Activated CD8-positive, alpha-beta memory T cell treated with anti-CD3 and anti-CD28 coated beads for 36 hours (primary cell): Measurements from ENCODE around the gene GALT. TPM values are rescaled to one million over a fixed set of nuclear protein-coding genes. Genes with fewer than 3 reads are reported as not detected.

Experiments
- CTCF ChIA-PET: fragments of 350-600 bp; sonication (Branson Sonifier 250); formaldehyde crosslinking; loops from one replicate; lab custom pipeline; 2021; ENCODE audit warnings: antibody characterized with exemption; lab: Charles Lee
- POLR2A ChIA-PET: fragments of 350-600 bp; sonication (Branson Sonifier 250); formaldehyde crosslinking; loops from one replicate; lab custom pipeline; 2021; ENCODE audit warnings: antibody characterized with exemption; lab: Charles Lee
- total RNA-seq, 2 experiments: library from RNA; stranded (reverse); gene quantifications; one replicate each; pipeline ENCODE4 v1.2.3, GENCODE V29; 2021

The GALT gene
- 10 to 100 TPM; 42.6 to 42.9 TPM for total RNA-seq

DNA sequence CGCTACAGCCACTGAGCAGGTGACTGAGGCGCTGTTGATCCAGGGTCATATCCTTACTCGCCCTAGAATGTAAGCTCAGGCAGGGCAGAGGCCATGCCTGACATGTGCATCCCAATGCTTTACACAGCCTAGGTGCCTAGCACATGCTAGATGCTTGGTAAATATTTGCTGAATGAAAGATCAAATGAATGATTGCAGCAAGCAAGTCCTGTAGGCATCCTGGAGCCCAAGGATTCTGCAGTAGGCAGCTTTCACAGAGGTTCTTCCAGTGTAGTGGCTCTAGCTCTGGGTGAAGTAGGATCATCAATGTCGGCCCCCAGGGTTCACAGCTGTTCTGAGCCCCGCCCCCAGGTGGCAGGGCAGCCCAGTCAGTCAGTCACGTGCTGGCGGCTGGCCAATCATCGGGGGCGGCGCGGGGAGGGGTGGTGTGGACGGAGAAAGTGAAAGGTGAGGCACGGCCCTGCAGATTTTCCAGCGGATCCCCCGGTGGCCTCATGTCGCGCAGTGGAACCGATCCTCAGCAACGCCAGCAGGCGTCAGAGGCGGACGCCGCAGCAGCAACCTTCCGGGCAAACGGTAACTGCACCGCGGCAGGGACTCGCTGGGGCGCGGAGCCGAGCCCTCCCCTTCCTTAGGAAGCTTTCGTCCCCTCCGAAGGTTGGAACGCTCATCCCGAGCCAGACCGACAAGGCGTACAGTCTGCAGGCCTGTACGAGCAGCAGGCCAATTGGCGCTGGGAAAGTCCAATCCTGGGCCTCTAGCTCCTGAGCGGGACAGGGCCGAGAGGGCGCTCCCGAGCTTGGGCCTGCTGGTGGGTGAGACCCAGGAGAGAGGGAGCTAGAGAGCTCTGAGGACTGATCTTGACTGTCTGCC lies at the start of gene GALT:
TSS of gene GALT (plus strand) at position 465 of the 873 bp plus-strand sequence. CDS start at position 495, 30 bp downstream.
- POLR2A ChIA-PET, result interaction anchor here (0.7 to 4.0 kb wide), 7 partner anchors 9 to 124 kb away, joined by 3 to 41 read pairs (median 4); partner anchors contain the start of gene SIGMAR1
- CTCF ChIA-PET, result interaction anchor here (0.6 to 4.3 kb wide), 10 partner anchors 10 to 342 kb away, joined by 3 to 46 read pairs (median 5); partner anchors contain the start of genes RPP25L and SIGMAR1

DNA sequence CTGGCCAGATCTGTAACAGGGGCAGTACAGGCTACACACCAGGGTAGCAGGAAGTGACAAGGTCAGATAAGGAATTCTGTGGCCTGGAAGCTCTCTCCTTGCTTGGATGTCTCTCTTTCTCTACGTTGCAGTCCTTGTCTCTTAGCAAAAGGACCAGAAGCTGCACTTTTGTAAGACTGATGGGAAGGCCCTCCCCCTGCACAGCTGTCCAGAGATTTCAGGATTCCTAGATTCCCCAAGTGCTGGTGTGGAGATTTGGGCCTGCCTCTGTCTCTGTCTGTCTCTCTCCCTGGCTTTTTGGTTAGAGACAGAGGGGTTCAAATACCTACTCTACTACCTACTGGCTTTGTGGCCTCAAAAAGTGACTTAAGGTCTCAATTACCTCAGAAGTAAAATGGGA lies 46.9 kb upstream of the GALT start:
- POLR2A ChIA-PET, result no interaction called here
- CTCF ChIA-PET, result interaction anchor here (1.0 to 1.2 kb wide), 3 partner anchors 20 to 196 kb away, joined by 3 read pairs; partner anchors contain the start of gene DCTN3

DNA sequence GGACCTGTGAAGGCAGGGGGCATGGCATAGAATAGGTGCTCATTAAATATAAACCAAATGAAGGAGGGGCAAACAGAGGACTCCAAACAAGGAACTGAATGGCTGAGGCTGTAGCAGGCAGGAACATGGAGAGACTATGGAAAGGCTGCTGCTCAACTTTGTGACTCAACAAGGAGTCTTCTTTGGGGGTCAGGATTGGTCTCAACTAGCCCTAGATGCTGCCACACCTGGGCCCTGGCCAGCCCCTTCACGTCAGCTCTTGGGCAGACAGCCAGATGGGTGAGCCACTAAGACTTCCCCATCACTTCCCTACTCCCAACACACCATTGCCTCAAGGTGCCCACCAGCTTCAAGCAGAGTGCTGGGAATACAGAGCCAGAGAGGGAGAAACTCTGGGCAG lies 45.6 kb upstream of the GALT start:
- POLR2A ChIA-PET, result no interaction called here
- CTCF ChIA-PET, result interaction anchor here (2.0 kb wide), 1 partner anchor 9 kb away, joined by 8 read pairs; no protein-coding TSS in a partner anchor

DNA sequence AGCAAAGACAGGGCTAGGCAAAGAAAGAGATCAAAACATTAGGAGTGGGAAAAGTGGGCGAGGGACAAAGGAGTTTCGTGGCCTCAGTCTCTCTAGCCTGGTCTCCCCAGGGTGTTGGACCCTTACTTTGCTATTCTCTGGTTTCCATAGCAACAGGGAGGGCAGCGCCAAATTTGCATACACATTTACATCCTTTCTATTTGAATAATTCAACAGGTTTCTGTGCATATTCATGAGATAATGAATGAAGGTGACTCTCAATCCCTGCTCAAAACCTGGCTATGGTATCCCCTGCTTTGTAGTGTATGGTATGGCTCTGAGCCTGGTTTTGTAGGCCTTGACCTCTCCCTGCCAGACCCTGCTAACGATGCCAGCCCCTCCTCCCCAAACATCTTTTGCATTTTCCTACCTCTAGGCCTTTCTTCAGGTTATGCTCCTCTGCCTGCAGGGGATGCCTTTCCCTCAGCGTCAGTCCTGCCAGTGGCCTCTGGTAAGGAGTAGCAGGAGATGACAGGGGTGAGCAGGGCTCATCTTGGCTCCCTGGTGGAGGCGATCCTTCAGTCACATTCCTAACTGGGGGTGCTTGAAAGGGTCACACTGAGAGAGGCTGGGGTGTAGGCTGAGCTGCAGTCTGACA lies 44.4 kb upstream of the GALT start:
- POLR2A ChIA-PET, result no interaction called here
- CTCF ChIA-PET, result interaction anchor here (1.1 to 2.2 kb wide), 4 partner anchors 10 to 198 kb away, joined by 3 to 8 read pairs (median 6); partner anchors contain the start of gene DCTN3

DNA sequence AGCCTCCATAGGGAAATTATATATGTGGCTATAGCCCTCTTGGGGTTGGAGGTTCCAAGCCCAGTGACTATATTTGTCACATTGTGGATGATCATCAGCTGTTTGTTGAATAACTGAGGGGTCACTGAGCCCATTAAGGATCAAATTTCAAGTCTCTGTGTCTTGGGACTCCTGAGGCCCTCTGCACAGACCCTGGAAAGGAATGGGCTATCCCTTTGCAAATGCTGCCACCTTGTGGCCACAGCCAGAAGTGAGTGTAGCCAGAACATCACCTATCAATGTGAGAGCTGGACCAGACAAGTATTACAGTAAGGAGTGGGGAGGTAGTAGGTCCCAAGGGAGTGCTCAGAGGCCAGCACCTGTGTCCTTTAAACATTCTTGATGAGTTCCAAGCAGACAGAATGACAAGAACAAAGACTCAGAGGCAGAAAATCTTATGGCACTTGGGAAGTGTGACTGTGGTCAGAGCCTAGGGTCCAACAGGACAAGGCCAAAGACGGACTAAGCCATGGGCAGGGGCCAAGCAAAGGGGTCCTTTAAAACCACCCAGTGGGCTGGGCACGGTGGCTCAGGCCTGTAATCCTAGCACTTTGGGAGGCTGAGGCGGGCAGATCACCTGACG lies 42.8 kb upstream of the GALT start:
- CTCF ChIA-PET, result interaction anchor here (0.7 to 2.2 kb wide), 16 partner anchors 12 to 215 kb away, joined by 3 to 15 read pairs (median 5); partner anchors contain the start of genes DCTN3 and SIGMAR1
- POLR2A ChIA-PET, result no interaction called here

GRCh38 chr9:34606190-34606589 lies 40.3 kb upstream of the GALT start:
- ChIA-PET POLR2A (no interaction called here), CTCF (interaction anchor here (1.0 to 2.1 kb wide), 5 partner anchors 15 to 212 kb away, joined by 3 to 9 read pairs (median 3); no protein-coding TSS in a partner anchor)

DNA sequence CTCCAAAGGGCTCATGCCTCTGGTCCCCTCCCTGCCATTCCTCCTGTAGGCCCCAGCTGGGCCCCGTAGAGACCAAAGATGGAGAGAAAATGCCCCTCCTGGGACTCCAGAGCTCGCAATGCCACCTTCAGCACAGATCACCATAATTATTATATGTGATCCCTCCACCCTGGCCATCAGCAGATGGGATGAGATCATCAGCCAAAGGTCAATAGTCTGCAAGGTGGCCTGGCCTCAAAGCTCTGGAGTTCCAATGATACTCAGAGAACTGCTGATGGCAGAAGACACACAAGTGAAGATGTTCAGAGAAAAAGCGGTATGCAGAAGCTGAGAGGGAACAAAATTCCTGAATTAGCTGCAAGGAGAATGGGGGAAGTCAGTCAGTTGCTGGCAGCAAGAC lies 39.6 kb upstream of the GALT start:
- ChIA-PET POLR2A (no interaction called here), CTCF (interaction anchor here (0.9 to 1.7 kb wide), 3 partner anchors 9 to 203 kb away, joined by 3 to 9 read pairs (median 3); no protein-coding TSS in a partner anchor)

GRCh38 chr9:34607331-34607730 lies 39.1 kb upstream of the GALT start:
- ChIA-PET CTCF (interaction anchor here (0.9 to 1.7 kb wide), 3 partner anchors 9 to 204 kb away, joined by 3 to 9 read pairs (median 3); no protein-coding TSS in a partner anchor), POLR2A (no interaction called here)

DNA sequence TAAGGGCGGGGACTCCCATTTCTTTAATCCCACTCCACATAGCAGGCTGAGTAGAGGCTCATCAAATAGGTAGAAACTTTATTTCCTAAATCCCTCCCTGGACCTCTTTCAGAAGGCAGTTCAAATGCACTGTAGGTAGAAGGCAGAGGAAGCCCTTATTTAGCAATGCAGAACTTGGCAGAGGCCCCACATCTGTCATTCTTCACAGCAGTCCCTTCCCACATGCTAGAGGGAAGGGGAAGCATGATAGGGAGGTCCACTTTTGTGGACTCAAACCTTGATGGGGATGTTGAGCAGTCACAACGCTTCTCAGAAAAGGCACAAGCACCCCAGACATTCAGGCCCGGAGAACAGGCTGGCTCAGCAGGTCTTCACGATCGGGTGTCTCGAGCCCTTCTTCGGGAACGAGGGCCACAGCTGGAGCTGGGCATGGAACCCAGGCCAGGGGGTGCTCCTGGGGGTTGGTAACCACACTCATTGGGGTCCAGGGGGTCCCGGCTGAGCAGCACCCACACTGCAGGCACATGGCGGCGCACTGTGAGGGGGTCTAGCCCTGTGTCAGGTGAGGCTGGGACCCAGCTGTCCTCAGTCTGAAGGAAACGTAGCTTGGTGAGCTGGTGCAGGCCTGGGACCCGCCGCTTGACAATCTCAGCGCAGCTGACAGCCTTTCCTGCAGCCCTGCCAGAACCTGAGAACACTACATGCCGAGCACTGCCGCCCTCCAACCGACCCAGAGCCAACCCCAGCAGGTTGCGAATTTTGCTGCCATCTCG lies 35.9 kb upstream of the GALT start:
- ChIA-PET CTCF (interaction anchor here (6.2 kb wide), 1 partner anchor 23 kb away, joined by 89 read pairs; the partner anchor contains the start of genes ARID3C and SIGMAR1), POLR2A (interaction anchor here (0.6 to 0.9 kb wide), 2 partner anchors 27 to 491 kb away, joined by 3 to 9 read pairs; partner anchors contain the start of gene SIGMAR1)

- ChIA-PET CTCF (interaction anchor here (1.6 to 6.2 kb wide), 2 partner anchors 22 to 34 kb away, joined by 5 to 89 read pairs; partner anchors contain the start of genes ARID3C, GALT and SIGMAR1), POLR2A (interaction anchor here (0.6 to 1.3 kb wide), 3 partner anchors 23 to 492 kb away, joined by 3 to 9 read pairs (median 4); partner anchors contain the start of gene SIGMAR1)
These were observed 35.1 kb upstream of the GALT start for GRCh38 chr9:34611251-34611810.

- CTCF ChIA-PET, result interaction anchor here (0.9 to 6.2 kb wide), 3 partner anchors 8 to 34 kb away, joined by 3 to 89 read pairs (median 5); partner anchors contain the start of genes ARID3C, DCTN3, GALT and SIGMAR1
- POLR2A ChIA-PET, result interaction anchor here (0.6 to 1.3 kb wide), 3 partner anchors 8 to 34 kb away, joined by 4 to 5 read pairs (median 4); partner anchors contain the start of genes DCTN3 and GALT
These were observed 34.4 kb upstream of the GALT start, which contains the start of gene RPP25L for GRCh38 chr9:34611811-34612787. RPP25L (minus strand) TSS chr9:34612097; CDS start chr9:34611296, 801 bp downstream.

- ChIA-PET POLR2A (interaction anchor here (0.6 to 1.3 kb wide), 3 partner anchors 8 to 34 kb away, joined by 4 to 5 read pairs (median 4); partner anchors contain the start of genes DCTN3 and GALT), CTCF (interaction anchor here (0.9 to 6.2 kb wide), 3 partner anchors 8 to 33 kb away, joined by 3 to 89 read pairs (median 5); partner anchors contain the start of genes ARID3C, DCTN3, GALT and SIGMAR1)
These were observed 33.6 kb upstream of the GALT start for GRCh38 chr9:34612788-34613390.

GRCh38 chr9:34615132-34615531 lies 31.3 kb upstream of the GALT start:
- ChIA-PET POLR2A (interaction anchor here (0.5 to 0.6 kb wide), 2 partner anchors 146 to 1537 kb away, joined by 5 to 8 read pairs; no protein-coding TSS in a partner anchor), CTCF (interaction anchor here (0.7 to 6.2 kb wide), 2 partner anchors 18 to 87 kb away, joined by 3 to 89 read pairs; partner anchors contain the start of genes ARID3C and SIGMAR1)

GRCh38 chr9:34620061-34620994 lies 26.1 kb upstream of the GALT start, which contains the start of gene DCTN3:
DCTN3 (minus strand) TSS chr9:34620495; CDS start chr9:34620464, 31 bp downstream.
- POLR2A ChIA-PET, result interaction anchor here (1.0 to 1.9 kb wide), 4 partner anchors 8 to 17 kb away, joined by 3 to 11 read pairs (median 5); partner anchors contain the start of genes ARID3C and SIGMAR1
- CTCF ChIA-PET, result interaction anchor here (0.7 to 2.6 kb wide), 8 partner anchors 8 to 82 kb away, joined by 3 to 20 read pairs (median 4); partner anchors contain the start of genes ARID3C and RPP25L
